Measurements from ENCODE around the gene EVL. TPM values are rescaled to one million over a fixed set of nuclear protein-coding genes. Genes with fewer than 3 reads are reported as not detected.

EVL gene
- total and polyA plus RNA-seq, 10 of the 15 experiments (the other 5 are each of a cell fraction or from before 2014, with no cell fraction given) = 11.9 to 341 (median 89.8) TPM

DNA sequence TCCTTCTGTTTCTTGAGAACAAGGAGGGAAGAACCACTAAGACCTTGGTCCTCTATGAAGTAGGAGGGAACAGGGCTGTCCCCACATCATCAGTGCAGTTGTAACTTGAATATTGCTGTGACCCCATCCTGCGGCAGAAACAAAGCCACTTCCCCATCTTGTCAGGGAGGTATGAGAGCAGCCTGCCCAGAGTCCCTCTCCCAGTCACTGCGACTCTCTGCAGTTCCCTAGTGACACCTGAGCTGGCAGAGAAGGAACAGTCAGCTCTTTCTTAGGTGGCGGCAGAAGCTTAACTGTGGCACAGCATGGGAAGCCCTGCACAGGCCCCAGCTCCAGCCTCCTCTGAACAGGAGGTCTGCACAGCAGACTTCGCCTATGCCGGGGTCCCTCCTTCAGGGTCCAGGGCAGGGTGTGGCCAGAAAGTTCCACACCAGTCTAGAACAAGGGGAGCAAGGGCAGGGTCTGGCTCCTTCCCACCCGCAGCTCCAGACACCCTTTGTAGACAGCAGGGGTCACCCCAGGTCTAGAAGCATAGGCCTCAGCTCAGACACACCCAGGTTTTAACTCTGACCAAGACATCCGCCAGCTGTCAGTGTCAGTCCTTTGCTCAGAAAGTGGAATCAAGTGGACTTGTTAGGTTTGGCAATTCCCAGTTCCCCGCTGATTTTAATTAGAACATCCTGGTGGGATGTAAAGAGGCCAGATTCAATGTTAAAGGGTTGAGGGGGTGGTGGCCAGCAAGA is 57.4 kb downstream of the EVL start:
- WGBS (ENCODE audit: insufficient coverage, insufficient replicate concordance, low lambda C conversion rate, missing lambda C conversion rate) = 96% methylated on average over 8 of the region's 8 CpGs
- ATAC-seq (no peak), DNase-seq (ENCODE audit: low read depth, low spot score) (no peak), FAIRE-seq (no peak)
- no TSS peak for BruUV-seq (replicated peaks)
- Histone ChIP-seq H3K79me2 (ENCODE audit: control insufficient read depth, insufficient read depth, low read length) (no peaks in the 10 kb centered on the region), H3K27ac (ENCODE audit: control insufficient read depth, insufficient read depth) (no peak overlapping the region), H3K27me3 (replicated peaks in 1 of 2; ENCODE audit: control insufficient read depth in 2 of 2, insufficient read depth in 2 of 2, low read length in 1 of 2) (no peaks in the 10 kb centered on the region), H3K9ac (ENCODE audit: control insufficient read depth, insufficient read depth, low read length) (no peak overlapping the region), H2AFZ (ENCODE audit: control insufficient read depth, low read depth, low read length) (no peak overlapping the region), H3K36me3 (ENCODE audit: control insufficient read depth in 2 of 2, insufficient read depth in 2 of 2, low read length in 1 of 2) (peaks cover 24 to 31% of the 10 kb centered on the region in 2 experiments; a peak in 3 of 4 replicates), H3K9me3 (replicated peaks; ENCODE audit: control insufficient read depth, insufficient read depth, low read length) (no peaks in the 10 kb centered on the region), H3K4me1 (ENCODE audit: control insufficient read depth, insufficient read depth, low read length) (no peaks in the 10 kb centered on the region), H3K4me2 (ENCODE audit: control insufficient read depth, insufficient read depth) (no peak overlapping the region), H4K20me1 (ENCODE audit: control insufficient read depth, insufficient read depth) (no peaks in the 10 kb centered on the region), H3K4me3 (no peak overlapping the region)
- CTCF ChIA-PET = interaction anchor here (1.3 to 1.8 kb wide), 3 partner anchors 10 to 51 kb away, joined by 3 to 5 read pairs (median 3); no protein-coding TSS in a partner anchor
- POLR2A ChIA-PET = no interaction called here
- intact Hi-C loops (cut with micrococcal nuclease; ENCODE audit: unreplicated experiment) (no loop called here), in situ Hi-C loops (cut with MboI) (no loop called here)
- RAD21 ChIA-PET (ENCODE audit: unreplicated experiment) = no interaction called here
- SMC1A ChIA-PET (ENCODE audit: uncharacterized antibody, unreplicated experiment) = no interaction called here
- TF ChIP-seq TCF12 (IDR thresholded peaks at IDR 0.05; ENCODE audit: low read depth, low read length) (no peak), RAD21 (IDR thresholded peaks at IDR 0.05; ENCODE audit: insufficient read depth, low read depth, low read length) (no peak), POLR2A (IDR thresholded peaks at IDR 0.05; ENCODE audit: low read depth, low read length) (0 out of 2 replicates have a peak, but pooled peaks have one; percentile 26)

DNA sequence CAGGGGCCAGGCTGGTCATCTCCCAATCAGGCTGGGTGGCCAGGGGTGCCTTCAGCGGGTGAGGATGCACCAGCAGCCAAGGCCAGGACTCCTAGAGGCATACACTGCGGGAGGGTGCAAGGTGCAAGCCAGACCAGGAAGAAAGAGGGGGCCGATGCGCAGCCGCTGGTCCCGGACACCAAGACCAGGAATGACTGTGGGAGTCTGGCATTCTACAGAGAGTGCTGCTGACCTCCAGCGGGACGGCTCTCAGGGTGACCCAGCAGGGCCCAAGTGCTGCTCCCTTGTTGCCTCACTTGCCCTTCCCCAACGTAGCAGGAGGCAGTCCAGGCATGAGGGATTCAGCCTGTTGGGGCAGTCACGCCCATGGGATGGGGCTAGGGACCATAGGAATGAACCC is 58.4 kb downstream of the EVL start:
- H3K4me3 ChIP-seq = no peak overlapping the region
- H3K27me3 ChIP-seq (replicated peaks in 1 of 2; ENCODE audit: control insufficient read depth in 2 of 2, insufficient read depth in 2 of 2, low read length in 1 of 2) = no peaks in the 10 kb centered on the region
- H3K4me2 ChIP-seq (ENCODE audit: control insufficient read depth, insufficient read depth) = no peak overlapping the region
- H3K27ac ChIP-seq (ENCODE audit: control insufficient read depth, insufficient read depth) = no peak overlapping the region
- intact Hi-C loops (cut with micrococcal nuclease; ENCODE audit: unreplicated experiment) (no loop called here), in situ Hi-C loops (cut with MboI) (no loop called here)
- no TSS peak for BruUV-seq (replicated peaks)
- no peaks in the 10 kb centered on the region for H3K79me2 ChIP-seq (ENCODE audit: control insufficient read depth, insufficient read depth, low read length)
- RAD21 ChIA-PET (ENCODE audit: unreplicated experiment) = no interaction called here
- no peaks in the 10 kb centered on the region for H4K20me1 ChIP-seq (ENCODE audit: control insufficient read depth, insufficient read depth)
- H3K36me3 ChIP-seq (ENCODE audit: control insufficient read depth in 2 of 2, insufficient read depth in 2 of 2, low read length in 1 of 2) = peaks cover 24 to 31% of the 10 kb centered on the region in 2 experiments; a peak in 3 of 4 replicates
- WGBS (ENCODE audit: insufficient coverage, insufficient replicate concordance, low lambda C conversion rate, missing lambda C conversion rate) = 99% methylated on average over 10 of the region's 10 CpGs
- no peak overlapping the region for H3K9ac ChIP-seq (ENCODE audit: control insufficient read depth, insufficient read depth, low read length)
- no peaks in the 10 kb centered on the region for H3K9me3 ChIP-seq (replicated peaks; ENCODE audit: control insufficient read depth, insufficient read depth, low read length)
- CTCF ChIA-PET = no interaction called here
- SMC1A ChIA-PET (ENCODE audit: uncharacterized antibody, unreplicated experiment) = no interaction called here
- FAIRE-seq (no peak), ATAC-seq (no peak), DNase-seq (ENCODE audit: low read depth, low spot score) (no peak)
- TF ChIP-seq MEF2B (IDR thresholded peaks at IDR 0.05; ENCODE audit: partially characterized antibody, poor library complexity, severe bottlenecking) = no peak
- no peak for TF ChIP-seq EED (IDR thresholded peaks at IDR 0.05; ENCODE audit: low read depth)
- no peak for TF ChIP-seq NFYA (IDR thresholded peaks at IDR 0.05; ENCODE audit: borderline replicate concordance, low read depth, low read length)
- TF ChIP-seq POLR2A (IDR thresholded peaks at IDR 0.05; ENCODE audit: low read depth, low read length) = 0 out of 2 replicates have a peak, but pooled peaks have one; percentile 33
- no peak for TF ChIP-seq ZNF207 (IDR thresholded peaks at IDR 0.05; ENCODE audit: borderline replicate concordance)
- H3K4me1 ChIP-seq (ENCODE audit: control insufficient read depth, insufficient read depth, low read length) = no peaks in the 10 kb centered on the region
- POLR2A ChIA-PET = no interaction called here
- H2AFZ ChIP-seq (ENCODE audit: control insufficient read depth, low read depth, low read length) = no peak overlapping the region

All from GM12878 (cell line).